Measurements from ENCODE around the gene PRKN.

DNA sequence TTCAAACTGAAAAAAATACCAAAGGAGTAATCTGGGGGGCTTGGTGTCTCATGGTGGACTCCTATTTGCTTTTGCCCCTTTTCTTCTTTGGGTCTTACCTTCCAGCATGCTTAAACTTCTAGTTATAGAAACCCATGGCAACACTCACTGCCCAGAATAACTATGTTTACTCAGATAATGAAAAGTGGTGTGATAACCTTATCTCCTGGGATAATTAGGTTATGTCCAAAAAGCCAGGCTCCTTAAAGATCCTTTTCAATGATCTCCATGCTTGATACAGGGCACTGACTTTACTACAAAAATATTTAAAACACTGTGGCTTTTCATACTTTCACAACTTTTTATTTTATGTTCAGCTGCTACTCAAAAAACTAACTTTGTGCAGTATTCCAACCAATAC, 245.6 kb downstream of the PRKN start:
- TF ChIP-seq, protein P1, sequence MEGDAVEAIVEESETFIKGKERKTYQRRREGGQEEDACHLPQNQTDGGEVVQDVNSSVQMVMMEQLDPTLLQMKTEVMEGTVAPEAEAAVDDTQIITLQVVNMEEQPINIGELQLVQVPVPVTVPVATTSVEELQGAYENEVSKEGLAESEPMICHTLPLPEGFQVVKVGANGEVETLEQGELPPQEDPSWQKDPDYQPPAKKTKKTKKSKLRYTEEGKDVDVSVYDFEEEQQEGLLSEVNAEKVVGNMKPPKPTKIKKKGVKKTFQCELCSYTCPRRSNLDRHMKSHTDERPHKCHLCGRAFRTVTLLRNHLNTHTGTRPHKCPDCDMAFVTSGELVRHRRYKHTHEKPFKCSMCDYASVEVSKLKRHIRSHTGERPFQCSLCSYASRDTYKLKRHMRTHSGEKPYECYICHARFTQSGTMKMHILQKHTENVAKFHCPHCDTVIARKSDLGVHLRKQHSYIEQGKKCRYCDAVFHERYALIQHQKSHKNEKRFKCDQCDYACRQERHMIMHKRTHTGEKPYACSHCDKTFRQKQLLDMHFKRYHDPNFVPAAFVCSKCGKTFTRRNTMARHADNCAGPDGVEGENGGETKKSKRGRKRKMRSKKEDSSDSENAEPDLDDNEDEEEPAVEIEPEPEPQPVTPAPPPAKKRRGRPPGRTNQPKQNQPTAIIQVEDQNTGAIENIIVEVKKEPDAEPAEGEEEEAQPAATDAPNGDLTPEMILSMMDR (conservative IDR thresholded peaks at IDR 0.05): no peak
- TF ChIP-seq ZFX (IDR thresholded peaks at IDR 0.05): no peak

All from C4-2B (cell line).